Tibial artery (tissue), 4 donors: Measurements from ENCODE around the gene NUP210.

Experiments used
- DNase-seq, 2 donors: peaks; one replicate each; pipeline ENCODE4 v3.0.0-alpha.2; 2019
- H3K27ac ChIP-seq, 2 donors: fragments of 200-600 bp; sonication (generic) in 1 of 2; 1 replicate in 1 of 2; 2 replicates in 1 of 2; pipeline ENCODE4 v1.5.1; 2018 to 2019; ENCODE audit warnings: mild to moderate bottlenecking in 1 of 2
- H3K27me3 ChIP-seq, 2 donors: fragments of 200-600 bp; sonication (generic) in 1 of 2; one replicate each; pipeline versions ENCODE4 v1.5.1 to v1.6.0; 2016 to 2019
- H3K36me3 ChIP-seq, 3 donors: fragments of 200-600 bp; sonication (generic) in 2 of 3; one replicate each; pipeline ENCODE4 v1.5.1; 2016 to 2019; ENCODE audit warnings: mild to moderate bottlenecking in 2 of 3
- H3K4me1 ChIP-seq, 4 donors: fragments of 200-600 bp; sonication (generic) in 2 of 4; 1 replicate in 3 of 4; 2 replicates in 1 of 4; pipeline ENCODE4 v1.5.1; 2016 to 2019
- H3K4me3 ChIP-seq, 2 donors: fragments of 200-600 bp; sonication (generic) in 1 of 2; 1 replicate in 1 of 2; 2 replicates in 1 of 2; pipeline ENCODE4 v1.5.1; 2018 to 2019; ENCODE audit warnings: mild to moderate bottlenecking in 2 of 2
- H3K9me3 ChIP-seq, 3 donors: fragments of 200-600 bp; sonication (generic) in 1 of 3; one replicate each; pipeline ENCODE4 v1.5.1; 2016 to 2019
- intact Hi-C: fragments of 100-400 bp; cut with DNase I; formaldehyde crosslinking; loops from one replicate; pipeline ENCODE4 v1.15.0; 2023; ENCODE audit warnings: low total_unique reads
- TF ChIP-seq, protein P1 (sequence below), 2 experiments: fragments of 200-600 bp in 1 of 2; fragments of 450-650 bp in 1 of 2; IDR thresholded peaks; one replicate each; pipeline ENCODE4 v1.5.1; 2017 to 2019; ENCODE audit warnings: antibody characterized with exemption in 2 of 2, mild to moderate bottlenecking in 1 of 2, moderate library complexity in 1 of 2

Gene NUP210

GRCh38 chr3:13373975-13374586 lies 46.0 kb downstream of the NUP210 start:
- intact Hi-C loops = no loop called here
- TF ChIP-seq, protein P1, sequence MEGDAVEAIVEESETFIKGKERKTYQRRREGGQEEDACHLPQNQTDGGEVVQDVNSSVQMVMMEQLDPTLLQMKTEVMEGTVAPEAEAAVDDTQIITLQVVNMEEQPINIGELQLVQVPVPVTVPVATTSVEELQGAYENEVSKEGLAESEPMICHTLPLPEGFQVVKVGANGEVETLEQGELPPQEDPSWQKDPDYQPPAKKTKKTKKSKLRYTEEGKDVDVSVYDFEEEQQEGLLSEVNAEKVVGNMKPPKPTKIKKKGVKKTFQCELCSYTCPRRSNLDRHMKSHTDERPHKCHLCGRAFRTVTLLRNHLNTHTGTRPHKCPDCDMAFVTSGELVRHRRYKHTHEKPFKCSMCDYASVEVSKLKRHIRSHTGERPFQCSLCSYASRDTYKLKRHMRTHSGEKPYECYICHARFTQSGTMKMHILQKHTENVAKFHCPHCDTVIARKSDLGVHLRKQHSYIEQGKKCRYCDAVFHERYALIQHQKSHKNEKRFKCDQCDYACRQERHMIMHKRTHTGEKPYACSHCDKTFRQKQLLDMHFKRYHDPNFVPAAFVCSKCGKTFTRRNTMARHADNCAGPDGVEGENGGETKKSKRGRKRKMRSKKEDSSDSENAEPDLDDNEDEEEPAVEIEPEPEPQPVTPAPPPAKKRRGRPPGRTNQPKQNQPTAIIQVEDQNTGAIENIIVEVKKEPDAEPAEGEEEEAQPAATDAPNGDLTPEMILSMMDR (IDR thresholded peaks at IDR 0.05) = no peak
- H3K36me3 ChIP-seq = peaks cover 0 to 12% (median 0%) of the 10 kb centered on the region in 3 donors
- no peaks in the 10 kb centered on the region for H3K27me3 ChIP-seq
- no peaks in the 10 kb centered on the region for H3K9me3 ChIP-seq
- no peak for DNase-seq
- peaks cover 0 to 13% (median 6%) of the 10 kb centered on the region in 4 donors for H3K4me1 ChIP-seq
- H3K27ac ChIP-seq = no peak overlapping the region
- H3K4me3 ChIP-seq = no peak overlapping the region

DNA sequence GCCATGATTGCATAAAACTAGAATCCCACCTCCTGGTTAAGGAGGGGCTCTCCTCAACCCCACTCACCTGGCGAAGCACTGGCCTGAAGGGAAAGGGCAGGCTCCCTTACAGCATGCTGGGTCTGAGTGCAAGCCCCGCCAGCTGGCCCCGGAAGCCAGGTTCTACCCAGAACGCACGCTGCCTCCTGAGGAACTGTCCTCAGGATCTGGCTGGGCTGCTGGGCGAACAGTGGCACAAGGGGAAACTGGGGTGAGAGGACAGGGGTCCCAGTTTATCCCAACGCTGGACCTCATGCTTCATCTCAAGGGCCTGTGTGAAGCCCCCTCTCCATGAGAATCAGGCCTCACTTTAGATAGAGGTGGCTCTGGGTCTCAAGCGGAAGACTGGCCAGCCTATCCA lies 47.5 kb downstream of the NUP210 start:
- no peak overlapping the region for H3K4me3 ChIP-seq
- H3K9me3 ChIP-seq = no peaks in the 10 kb centered on the region
- DNase-seq = no peak
- no peak overlapping the region for H3K27ac ChIP-seq
- H3K36me3 ChIP-seq = peaks cover 0 to 12% (median 0%) of the 10 kb centered on the region in 3 donors
- no peaks in the 10 kb centered on the region for H3K27me3 ChIP-seq
- intact Hi-C loops = no loop called here
- H3K4me1 ChIP-seq = no peaks in the 10 kb centered on the region
- TF ChIP-seq, protein P1 (IDR thresholded peaks at IDR 0.05) = no peak

DNA sequence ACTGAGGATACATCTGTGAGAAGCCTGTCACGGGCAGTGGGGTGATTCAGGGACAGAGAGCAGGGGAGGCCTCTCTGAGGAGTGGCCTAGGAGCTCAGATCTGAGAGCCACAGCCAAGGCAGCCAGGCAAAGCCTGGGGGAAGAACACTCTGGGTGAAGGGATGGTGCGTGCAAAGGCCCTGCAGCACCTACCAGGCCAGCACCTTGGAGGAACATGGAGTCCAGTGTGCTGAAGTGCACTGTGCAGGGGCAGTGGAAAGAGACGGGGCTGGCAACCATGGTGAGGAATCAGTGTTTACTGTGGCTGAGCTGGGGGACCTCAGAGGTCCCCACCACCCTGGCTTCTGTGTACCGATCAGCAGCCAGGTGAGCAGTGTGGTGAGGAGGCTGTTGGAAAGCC lies 48.0 kb downstream of the NUP210 start:
- TF ChIP-seq, protein P1 (IDR thresholded peaks at IDR 0.05) = no peak
- H3K27ac ChIP-seq = no peak overlapping the region

GRCh38 chr3:13371100-13372075 lies 48.7 kb downstream of the NUP210 start:
- Histone ChIP-seq H3K4me1 (no peaks in the 10 kb centered on the region), H3K27me3 (no peaks in the 10 kb centered on the region), H3K36me3 (peaks cover 0 to 12% (median 0%) of the 10 kb centered on the region in 3 donors), H3K4me3 (no peak overlapping the region), H3K9me3 (no peaks in the 10 kb centered on the region), H3K27ac (no peak overlapping the region)
- intact Hi-C loops = no loop called here
- no peak for DNase-seq
- TF ChIP-seq, protein P1 (IDR thresholded peaks at IDR 0.05) = no peak

More for the DNA sequence above, 48.0 kb downstream of the NUP210 start:
- Histone ChIP-seq H3K9me3 (no peaks in the 10 kb centered on the region), H3K4me1 (no peaks in the 10 kb centered on the region), H3K27me3 (no peaks in the 10 kb centered on the region), H3K4me3 (no peak overlapping the region), H3K36me3 (peaks cover 0 to 12% (median 0%) of the 10 kb centered on the region in 3 donors)
- intact Hi-C loops = no loop called here
- no peak for DNase-seq

DNA sequence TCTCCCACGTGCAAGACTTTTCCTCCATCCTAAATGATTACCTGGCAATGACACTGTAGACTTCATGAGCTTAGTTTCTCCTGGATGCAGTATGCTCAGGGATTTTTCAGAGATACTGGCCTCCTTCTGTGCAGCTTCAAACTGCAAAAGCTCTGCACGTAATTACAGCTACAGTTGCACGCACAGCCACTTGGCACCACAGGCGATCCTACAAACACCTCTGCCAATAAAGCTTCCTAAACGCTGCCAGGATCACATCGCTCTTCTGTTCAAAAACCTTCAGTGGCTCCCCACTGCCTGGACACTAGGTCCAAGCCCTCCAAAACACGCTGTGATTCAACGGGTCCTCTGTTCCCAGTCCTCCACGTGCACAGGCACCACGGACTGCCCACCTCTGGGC lies 49.5 kb downstream of the NUP210 start:
- TF ChIP-seq, protein P1 (IDR thresholded peaks at IDR 0.05) = no peak
- intact Hi-C loops = no loop called here
- DNase-seq = no peak
- Histone ChIP-seq H3K36me3 (peaks cover 0 to 12% (median 0%) of the 10 kb centered on the region in 3 donors), H3K27ac (no peak overlapping the region), H3K9me3 (no peaks in the 10 kb centered on the region), H3K27me3 (no peaks in the 10 kb centered on the region), H3K4me1 (no peaks in the 10 kb centered on the region), H3K4me3 (no peak overlapping the region)
